Right cardiac atrium (tissue), 5 donors: ENCODE results near the gene CCNI. TPM values are rescaled to one million over a fixed set of nuclear protein-coding genes. Genes with fewer than 3 reads are reported as not detected.
"Not testable (repeated sequence)": the region's sequence is repeated elsewhere in the genome, so short reads cannot be mapped to it uniquely, and the experiment has no call there.

ENCODE experiments used
- ATAC-seq, 2 donors: fragments of 200-7000 bp; cut with Tn5 transposase; one replicate each; pipeline versions ENCODE4 v1.8.0 to v1.9.1; 2020; ENCODE audit warnings: moderate library complexity in 2 of 2, mild to moderate bottlenecking in 1 of 2
- DNase-seq, 3 donors: peaks; one replicate each; pipeline ENCODE4 v3.0.0-alpha.2; 2020
- H3K27ac ChIP-seq: one replicate; pipeline ENCODE4 v1.5.1; 2013; ENCODE audit warnings: mild to moderate bottlenecking, low read length, control low read depth, moderate library complexity
- H3K27me3 ChIP-seq: one replicate; pipeline ENCODE4 v1.6.1; 2013; ENCODE audit not compliant: control insufficient read depth, insufficient read depth
- H3K4me1 ChIP-seq: one replicate; pipeline ENCODE4 v1.6.1; 2013; ENCODE audit warnings: low read length; ENCODE audit not compliant: control insufficient read depth, insufficient read depth
- H3K4me3 ChIP-seq: one replicate; pipeline ENCODE4 v1.5.1; 2013; ENCODE audit warnings: low read length, control low read depth
- H3K9me3 ChIP-seq: one replicate; pipeline ENCODE4 v1.6.1; 2013; ENCODE audit warnings: low read length; ENCODE audit not compliant: control insufficient read depth
- WGBS: extraction: QIAGEN DNeasy Blood & Tissue Kit; methylation state at CpG from one replicate; pipeline ENCODE4 v1.1.7; 2013; 5-methylcytosine and 5-hydroxymethylcytosine counted together
- intact Hi-C, 4 donors: fragments of 100-400 bp; cut with DNase I; formaldehyde crosslinking; loops; one replicate each; pipeline versions ENCODE4 v1.11.0 to v1.14.0; 2022 to 2023
- polyA plus RNA-seq: library from polyadenylated mRNA; stranded (reverse); fragments of 200-250 nt; gene quantifications from one replicate; pipeline ENCODE4 v1.2.3, GENCODE V29; 2013
- total RNA-seq, 4 donors: library from RNA; stranded (reverse); fragmentation: NEBNext Ultra II Directional; extraction: Animal tissue kit (Norgen Biotek cat#: 25700); gene quantifications; one replicate each; pipeline ENCODE4 v1.2.1, GENCODE V29; 2021
- donor health status: healthy with polysubstance abuse.
- donor health status: DM: no; HTN: yes; CAD: no.
- donor health status: DM: no; HTN: no; CAD: no.
- donor health status: DM: no; HTN: yes; CAD: no; lungs with severe emphysema.
- donor health status: DM: yes; HTN: yes; CAD: no.

The CCNI gene
- total and polyA plus RNA-seq, 5 donors = 146 to 338 (median 318) TPM

DNA sequence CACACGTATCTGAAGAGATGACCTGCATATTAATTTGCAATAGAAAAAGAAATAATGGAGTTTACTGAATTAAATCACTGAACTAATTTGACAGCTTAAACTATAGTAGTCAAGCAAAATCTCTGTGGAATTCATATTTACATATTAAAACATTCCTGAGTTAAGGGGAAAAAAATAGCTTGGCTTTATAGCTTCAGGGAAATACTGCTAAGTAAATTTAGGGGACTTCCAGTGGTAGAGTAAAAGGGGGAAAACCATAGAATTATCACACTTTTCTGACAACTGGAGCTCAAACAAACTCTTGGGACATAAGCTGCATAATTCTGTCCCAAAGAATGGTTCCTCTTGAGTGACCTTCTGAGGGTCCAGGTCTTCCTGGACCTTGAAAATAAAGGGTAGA is 28.6 kb upstream of the CCNI start:
- Histone ChIP-seq H3K27ac (no peak overlapping the region), H3K9me3 (no peaks in the 10 kb centered on the region), H3K4me3 (no peak overlapping the region), H3K4me1 (no peaks in the 10 kb centered on the region), H3K27me3 (no peaks in the 10 kb centered on the region)
- whole genome bisulfite sequencing = 95% methylated on average over 1 of the region's 1 CpG
- intact Hi-C loops = loop anchor here in 1 of 4 donors (10.0 kb wide), 1 partner anchor 50 kb away; the partner anchor contains the start of gene CCNG2
- ATAC-seq = no peak
- DNase-seq = no peak

DNA sequence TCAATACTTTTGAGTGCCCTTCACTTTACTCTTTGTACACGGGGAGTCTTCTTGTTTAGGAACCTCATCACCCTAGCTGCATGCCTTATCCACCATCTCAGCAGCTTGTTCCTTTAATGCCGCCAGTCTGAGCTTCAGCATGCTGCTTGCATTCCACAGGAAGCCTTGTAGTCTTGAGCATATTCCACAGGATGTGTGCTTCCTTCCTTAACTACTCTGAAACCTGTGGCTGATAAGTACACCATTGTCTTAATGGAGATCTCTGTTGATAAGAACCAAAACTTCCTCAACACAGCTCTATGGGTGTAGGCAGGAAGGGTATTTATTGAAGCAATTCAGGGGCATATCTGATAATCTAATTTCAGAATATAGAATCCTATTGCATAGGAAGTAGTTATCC is 24.4 kb upstream of the CCNI start:
- no peak overlapping the region for H3K4me3 ChIP-seq
- WGBS = 45% methylated on average over 2 of the region's 2 CpGs
- ATAC-seq (peak; percentile 54 to 77), DNase-seq (no peak)
- H3K27me3 ChIP-seq = no peaks in the 10 kb centered on the region
- intact Hi-C loops = loop anchor here in 1 of 4 donors (10.0 kb wide), 1 partner anchor 55 kb away; the partner anchor contains the start of gene CCNG2
- no peaks in the 10 kb centered on the region for H3K9me3 ChIP-seq
- H3K4me1 ChIP-seq = no peaks in the 10 kb centered on the region
- no peak overlapping the region for H3K27ac ChIP-seq

DNA sequence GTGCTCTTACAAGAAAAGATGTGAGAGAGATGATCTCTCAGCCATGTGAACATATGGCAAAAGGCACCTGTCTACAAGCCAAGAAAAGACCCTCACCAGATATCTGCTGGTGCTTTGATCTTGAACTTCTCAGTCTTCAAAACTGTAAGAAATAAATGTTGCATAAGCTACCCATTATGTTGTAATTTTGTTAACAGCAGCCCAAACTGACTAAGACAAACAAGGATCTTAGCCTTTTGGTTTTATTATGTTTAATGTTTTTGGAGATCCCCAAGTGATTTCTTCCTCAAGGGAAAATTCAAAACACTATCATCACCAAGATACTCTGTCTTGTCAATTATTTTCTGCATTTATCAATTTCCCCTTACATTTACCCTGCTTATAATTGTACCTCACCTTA is 21.8 kb upstream of the CCNI start:
- Histone ChIP-seq H3K4me1 (no peaks in the 10 kb centered on the region), H3K9me3 (no peaks in the 10 kb centered on the region), H3K27me3 (no peaks in the 10 kb centered on the region), H3K27ac (no peak overlapping the region), H3K4me3 (no peak overlapping the region)
- intact Hi-C loops = loop anchor here in 2 of 4 donors (5.0 kb wide), 1 partner anchor 105 kb away; no protein-coding TSS in a partner anchor
- ATAC-seq (no peak), DNase-seq (no peak)

DNA sequence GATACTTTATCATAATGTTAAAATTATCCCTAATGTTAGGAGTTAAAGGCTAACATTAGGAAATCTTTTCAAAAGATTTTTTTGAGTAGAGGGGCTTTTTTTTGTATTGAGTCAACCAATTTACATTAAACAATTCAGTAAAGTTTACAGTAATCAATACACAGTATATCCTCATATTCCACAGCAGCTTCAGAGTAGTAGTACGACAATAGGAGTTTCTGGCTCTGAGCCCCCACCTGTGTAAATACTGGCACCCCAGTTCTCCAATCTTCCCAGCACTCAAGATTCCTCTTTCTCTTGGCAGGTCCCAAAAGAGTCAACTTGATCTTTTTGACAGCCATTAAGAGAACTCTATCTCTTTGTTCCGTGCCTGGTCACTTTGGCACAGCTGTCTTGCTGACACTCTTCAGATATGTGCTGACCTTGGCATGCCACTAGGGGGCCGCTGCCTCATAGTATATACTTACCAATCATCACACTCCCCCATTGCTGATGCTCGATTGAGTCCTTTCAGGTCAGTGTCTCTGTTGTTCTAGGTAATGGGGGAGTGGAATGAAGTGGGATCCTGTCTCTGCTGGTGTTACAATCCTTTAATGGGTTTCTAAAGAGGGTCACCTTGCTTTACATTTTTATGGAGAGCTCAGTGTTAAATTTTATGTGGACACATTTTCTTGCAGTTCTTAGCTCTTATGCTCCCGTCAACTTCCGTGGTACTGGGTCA is 19.5 kb upstream of the CCNI start:
- peak; percentile 75 to 93 (median 86) for DNase-seq
- H3K27ac ChIP-seq = no peak overlapping the region
- H3K9me3 ChIP-seq = no peaks in the 10 kb centered on the region
- intact Hi-C loops = loop anchor here in 2 of 4 donors (5.0 kb wide), 1 partner anchor 107 kb away; no protein-coding TSS in a partner anchor
- no peak overlapping the region for H3K4me3 ChIP-seq
- peak; percentile 94 to 95 for ATAC-seq
- H3K27me3 ChIP-seq = no peaks in the 10 kb centered on the region
- WGBS = 32% methylated on average over 6 of the region's 6 CpGs
- H3K4me1 ChIP-seq = no peaks in the 10 kb centered on the region

DNA sequence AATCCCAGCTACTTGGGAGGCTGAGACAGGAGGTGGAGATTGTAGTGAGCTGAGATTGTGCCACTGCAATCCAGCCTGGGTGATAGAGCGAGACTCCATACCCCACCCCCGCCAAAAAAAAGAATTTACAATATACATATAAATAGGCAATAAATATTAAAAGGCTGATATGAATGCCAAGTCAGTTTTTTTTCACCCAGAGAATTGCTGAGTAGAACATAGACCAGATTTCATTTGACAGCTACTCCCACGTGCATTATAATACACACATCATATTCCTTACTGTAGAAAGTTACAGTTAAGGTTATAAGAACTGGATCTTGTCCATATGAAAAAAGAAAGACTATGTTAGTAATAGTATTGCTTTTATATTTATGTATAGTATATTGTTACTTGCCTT is 18.7 kb upstream of the CCNI start:
- H3K27me3 ChIP-seq = no peaks in the 10 kb centered on the region
- no peak for ATAC-seq
- no peak for DNase-seq
- no peak overlapping the region for H3K4me3 ChIP-seq
- intact Hi-C loops = no loop called here
- WGBS = 87% methylated on average over 3 of the region's 3 CpGs
- H3K27ac ChIP-seq = no peak overlapping the region
- H3K4me1 ChIP-seq = no peaks in the 10 kb centered on the region
- no peaks in the 10 kb centered on the region for H3K9me3 ChIP-seq

DNA sequence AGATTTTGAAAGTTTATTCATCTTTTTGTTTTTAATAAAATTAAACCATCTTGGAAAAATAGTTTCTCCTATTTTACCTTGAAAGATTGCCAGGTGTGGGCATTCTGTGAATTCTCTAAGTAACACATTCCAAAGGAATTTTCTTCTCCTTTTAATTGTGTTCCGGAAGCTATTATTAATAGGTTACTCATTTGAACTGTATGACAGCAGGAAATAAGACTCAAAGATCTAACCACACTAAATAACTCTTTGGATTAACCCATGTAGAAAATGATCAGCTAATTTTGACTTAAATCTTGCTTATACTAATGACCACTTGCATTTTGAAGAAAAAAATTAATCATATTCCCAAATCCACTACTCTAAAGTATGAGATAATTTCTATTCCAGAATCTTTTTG is 17.6 kb upstream of the CCNI start:
- Histone ChIP-seq H3K4me1 (no peaks in the 10 kb centered on the region), H3K27ac (no peak overlapping the region), H3K9me3 (no peaks in the 10 kb centered on the region), H3K27me3 (no peaks in the 10 kb centered on the region), H3K4me3 (no peak overlapping the region)
- ATAC-seq (no peak), DNase-seq (no peak)
- WGBS = 90% methylated on average over 1 of the region's 1 CpG
- intact Hi-C loops = no loop called here

DNA sequence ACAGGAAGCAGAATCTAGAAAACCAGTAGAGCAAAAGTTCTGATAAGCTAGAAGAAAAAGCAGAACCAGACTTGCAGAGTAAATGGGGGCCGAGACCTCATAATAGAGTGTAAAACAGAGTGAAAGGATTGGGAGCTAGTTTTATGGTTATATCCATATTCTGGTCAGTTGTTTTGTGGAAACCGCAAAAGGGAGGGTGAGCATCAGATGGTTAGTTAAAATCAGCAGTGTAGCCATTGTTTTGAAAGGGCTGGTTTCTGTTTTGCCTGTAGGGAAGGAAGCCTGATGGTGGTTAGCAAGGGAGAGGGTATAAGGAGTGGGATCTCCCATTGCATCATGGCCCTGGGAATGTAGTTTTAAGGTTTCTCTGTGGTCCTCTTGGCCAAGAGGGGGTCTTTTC is 17.2 kb upstream of the CCNI start:
- Histone ChIP-seq H3K27me3 (no peaks in the 10 kb centered on the region), H3K27ac (no peak overlapping the region), H3K4me1 (no peaks in the 10 kb centered on the region), H3K4me3 (no peak overlapping the region), H3K9me3 (no peaks in the 10 kb centered on the region)
- 88% methylated on average over 2 of the region's 2 CpGs for WGBS
- intact Hi-C loops = no loop called here
- ATAC-seq (no peak), DNase-seq (no peak)

DNA sequence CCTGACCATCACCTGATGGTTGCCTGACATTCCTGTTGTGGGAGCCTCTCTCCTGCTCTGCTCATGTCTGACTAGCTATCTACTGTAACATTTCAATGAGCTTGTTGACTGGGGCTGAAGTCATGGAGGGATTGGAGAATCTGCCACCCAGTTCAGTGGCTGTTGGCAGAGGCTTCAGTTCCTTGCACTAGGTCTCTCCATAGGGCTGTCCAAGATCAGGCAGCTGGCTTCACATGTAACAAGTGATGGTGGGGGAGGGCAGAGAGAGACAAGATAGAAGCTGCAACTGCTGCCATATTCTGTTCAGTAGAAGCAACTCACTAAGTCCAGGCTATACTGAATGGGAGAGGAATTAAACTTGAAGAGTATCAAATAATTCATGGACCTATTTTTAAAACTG is 14.1 kb upstream of the CCNI start:
- H3K27me3 ChIP-seq = no peaks in the 10 kb centered on the region
- no peaks in the 10 kb centered on the region for H3K9me3 ChIP-seq
- ATAC-seq (no peak), DNase-seq (no peak)
- H3K4me1 ChIP-seq = no peaks in the 10 kb centered on the region
- intact Hi-C loops = no loop called here
- no peak overlapping the region for H3K4me3 ChIP-seq
- no peak overlapping the region for H3K27ac ChIP-seq

DNA sequence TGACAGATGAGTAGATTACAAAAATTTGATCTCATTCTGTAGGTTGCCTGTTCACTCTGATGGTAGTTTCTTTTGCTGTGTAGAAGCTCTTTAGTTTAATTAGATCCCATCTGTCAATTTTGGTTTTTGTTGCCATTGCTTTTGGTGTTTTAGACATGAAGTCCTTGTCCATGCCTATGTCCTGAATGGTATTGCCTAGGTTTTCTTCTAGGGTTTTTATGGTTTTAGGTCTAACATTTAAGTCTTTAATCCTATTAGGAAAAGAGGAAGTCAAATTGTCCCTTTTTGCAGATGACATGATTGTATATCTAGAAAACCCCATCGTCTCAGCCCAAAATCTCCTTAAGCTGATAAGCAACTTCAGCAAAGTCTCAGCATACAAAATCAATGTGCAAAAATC is 11.2 kb upstream of the CCNI start:
- intact Hi-C loops, H3K9me3 ChIP-seq, H3K4me3 ChIP-seq, ATAC-seq, H3K27ac ChIP-seq, H3K27me3 ChIP-seq, DNase-seq, H3K4me1 ChIP-seq: not testable (repeated sequence)
- WGBS = 80% methylated on average over 1 of the region's 1 CpG

DNA sequence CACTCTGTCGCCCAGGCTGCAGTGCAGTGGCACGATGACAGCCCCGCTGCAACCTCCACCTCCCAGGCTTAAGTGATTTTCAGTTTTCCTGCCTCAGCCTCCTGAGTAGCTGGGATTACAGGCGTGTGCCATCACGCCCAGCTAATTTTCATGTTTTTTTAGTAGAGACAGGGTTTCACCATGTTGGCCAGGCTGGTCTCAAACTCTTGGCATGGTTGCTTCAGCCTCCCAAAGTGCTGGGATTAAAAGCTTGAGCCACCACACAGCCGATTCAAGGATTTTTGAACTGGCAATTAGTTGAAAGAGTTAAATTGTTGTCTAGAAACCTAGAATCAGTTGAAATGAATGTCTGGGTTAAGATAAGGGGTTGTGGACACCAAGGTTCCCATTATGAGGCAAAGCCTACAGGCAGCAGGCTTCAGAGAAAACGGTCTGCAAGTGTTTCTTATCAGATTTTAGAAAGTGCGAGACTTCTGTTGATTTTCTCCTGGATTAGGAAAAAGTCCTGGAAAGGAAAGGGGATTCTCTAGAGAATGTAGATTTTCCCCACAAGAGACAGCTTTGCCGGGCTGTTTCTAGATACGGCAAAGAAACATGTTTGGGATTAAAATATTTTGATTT is 8.3 kb upstream of the CCNI start:
- no peak for ATAC-seq
- WGBS = 86% methylated on average over 10 of the region's 10 CpGs
- H3K27me3 ChIP-seq = no peaks in the 10 kb centered on the region
- intact Hi-C loops = no loop called here
- DNase-seq = no peak
- H3K4me1 ChIP-seq = no peaks in the 10 kb centered on the region
- no peak overlapping the region for H3K27ac ChIP-seq
- no peaks in the 10 kb centered on the region for H3K9me3 ChIP-seq
- no peak overlapping the region for H3K4me3 ChIP-seq

DNA sequence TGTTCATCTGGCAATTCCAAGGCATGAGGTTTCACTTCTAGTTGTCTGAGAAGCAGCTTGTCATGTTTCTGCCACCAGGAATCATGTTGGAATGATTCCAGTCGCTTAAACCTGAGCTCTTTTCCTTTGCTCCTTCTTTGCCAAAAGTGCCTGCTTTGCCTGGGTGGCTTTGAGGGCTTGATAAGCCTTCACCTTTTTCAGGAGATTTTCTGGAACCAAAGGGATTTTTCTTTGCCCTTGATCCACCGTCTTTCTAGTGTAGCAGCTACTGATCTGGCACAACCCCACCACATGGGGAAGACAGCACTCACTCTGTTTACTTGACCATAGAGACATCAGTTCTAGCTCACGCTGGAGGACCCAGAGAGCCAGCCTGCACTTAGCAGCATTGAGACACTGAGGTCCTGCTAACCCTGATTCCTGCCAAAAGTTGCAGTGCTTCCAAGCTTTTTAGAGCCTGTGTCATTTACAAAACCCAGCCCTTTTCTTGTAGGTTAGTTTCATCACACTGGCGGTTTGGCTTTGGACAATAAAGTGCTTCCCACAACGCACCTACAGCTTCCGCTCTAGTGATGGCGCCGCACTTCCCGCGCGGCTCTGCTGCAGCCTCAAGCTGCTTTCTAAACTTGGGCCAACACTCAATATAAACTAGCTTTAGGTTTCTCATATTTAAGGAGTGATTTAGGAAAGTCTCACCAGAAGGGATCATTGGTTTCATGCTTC is 7.3 kb upstream of the CCNI start:
- intact Hi-C loops = no loop called here
- Histone ChIP-seq H3K27me3 (no peaks in the 10 kb centered on the region), H3K4me3 (no peak overlapping the region), H3K9me3 (no peaks in the 10 kb centered on the region), H3K27ac (no peak overlapping the region), H3K4me1 (no peaks in the 10 kb centered on the region)
- no peak for ATAC-seq
- WGBS = 90% methylated on average over 11 of the region's 11 CpGs
- DNase-seq = no peak
